ENCODE results near the gene SLC1A7.

SLC1A7 gene

DNA sequence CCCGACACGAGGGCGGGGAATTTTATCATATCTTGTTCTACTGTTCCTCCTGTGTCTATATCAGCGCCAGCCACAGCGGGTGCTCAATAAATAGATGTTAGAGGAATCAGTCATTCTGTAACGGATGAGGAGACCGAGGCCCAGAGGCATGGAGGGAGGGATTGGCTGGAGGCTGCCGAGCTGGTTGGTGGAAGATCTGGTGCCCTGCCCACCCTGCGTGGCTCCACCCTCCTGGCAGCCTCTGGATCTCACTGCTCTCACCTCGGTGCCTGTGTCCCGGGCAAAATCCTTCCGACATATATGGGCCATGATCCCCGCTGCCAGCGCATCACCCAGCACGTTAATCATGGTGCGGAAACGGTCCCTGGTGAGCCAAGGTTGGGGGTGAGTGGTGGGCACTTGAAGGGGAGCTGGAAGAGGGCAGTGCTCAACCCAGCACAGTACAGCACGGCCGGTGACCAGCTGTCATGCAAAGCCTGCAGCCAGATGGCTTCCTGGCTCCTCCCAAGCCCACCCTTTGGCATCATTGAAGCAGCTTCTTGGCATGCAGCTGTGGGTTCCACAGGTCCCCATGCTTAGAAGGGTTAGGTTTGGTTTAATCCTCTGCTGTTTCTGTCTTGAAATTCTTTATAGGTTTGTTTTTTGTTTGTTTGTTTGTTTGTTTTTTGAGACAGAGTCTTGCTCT lies 53.7 kb downstream of the SLC1A7 start:
- peak; percentile 48 for DNase-seq

DNA sequence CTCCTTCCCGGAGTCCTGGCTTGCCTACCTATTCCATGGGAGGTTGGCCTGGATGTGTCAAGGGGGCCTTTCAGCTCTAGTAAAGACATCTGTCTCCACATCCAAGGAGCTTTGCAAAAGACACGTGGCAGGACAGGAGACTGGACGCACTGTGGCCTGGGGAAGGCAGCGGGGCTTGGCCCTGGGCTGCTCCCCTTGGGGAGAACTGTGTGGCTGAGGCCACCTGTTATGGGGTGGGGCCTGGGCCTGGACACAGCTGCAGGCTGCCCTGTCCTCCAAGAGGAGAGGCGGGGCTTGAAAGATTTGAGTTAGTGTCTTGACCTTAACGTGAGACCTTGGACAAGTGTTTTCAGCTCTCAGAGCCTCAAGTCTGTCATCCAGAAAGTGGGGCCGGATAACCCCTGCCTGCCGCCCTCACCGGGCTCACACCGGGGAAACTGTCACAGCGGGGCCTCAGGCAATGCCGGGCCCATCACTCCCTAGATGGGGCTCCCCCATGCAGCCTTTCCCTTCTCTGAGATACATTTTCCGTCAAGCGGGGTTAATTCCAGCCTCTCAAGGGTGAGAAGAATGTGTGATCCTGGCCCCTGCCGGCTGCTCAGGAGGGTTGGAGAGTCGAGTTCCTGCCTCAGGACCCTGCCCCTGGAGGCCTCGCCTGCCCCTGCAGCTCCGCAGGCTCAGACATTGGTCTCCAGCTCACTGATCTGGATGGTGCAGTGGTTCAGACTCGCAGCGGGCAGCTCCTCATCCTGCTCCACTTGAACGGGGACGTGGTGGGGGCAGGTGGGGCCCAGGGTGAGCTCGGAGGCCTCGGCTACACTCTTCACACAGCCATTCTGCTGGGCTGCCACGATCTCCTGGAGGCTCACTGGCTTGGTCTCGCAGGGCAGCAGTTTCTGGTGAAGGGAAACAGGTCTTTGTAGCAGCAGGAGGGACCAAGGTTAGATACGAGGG lies 54.8 kb downstream of the SLC1A7 start:
- DNase-seq, result no peak

- DNase-seq, result no peak
Observed at GRCh38 chr1:53086491-53087070, 55.9 kb downstream of the SLC1A7 start.

DNA sequence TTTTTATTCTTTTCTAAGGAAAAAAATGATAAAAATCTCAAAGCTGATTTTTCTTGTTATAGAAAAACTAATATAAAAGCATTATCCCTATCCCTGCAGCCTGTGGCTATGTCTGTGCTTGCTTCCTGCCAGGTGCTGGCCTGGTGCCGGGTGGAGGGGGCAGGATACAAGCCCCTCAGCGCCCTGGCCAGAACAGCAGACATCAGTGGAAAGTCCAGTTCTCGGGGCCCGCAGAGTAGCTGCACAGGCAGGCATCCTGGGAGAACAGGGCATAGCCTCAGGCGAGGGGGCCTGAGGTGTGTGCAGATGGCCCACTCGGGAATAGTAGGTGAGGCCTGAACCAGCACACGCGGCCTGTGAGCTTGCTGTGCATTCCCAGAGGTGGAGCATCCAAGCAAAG lies 57.0 kb downstream of the SLC1A7 start:
- no peak for DNase-seq

- DNase-seq, result no peak
Observed at GRCh38 chr1:53084589-53084971, 57.9 kb downstream of the SLC1A7 start.

DNA sequence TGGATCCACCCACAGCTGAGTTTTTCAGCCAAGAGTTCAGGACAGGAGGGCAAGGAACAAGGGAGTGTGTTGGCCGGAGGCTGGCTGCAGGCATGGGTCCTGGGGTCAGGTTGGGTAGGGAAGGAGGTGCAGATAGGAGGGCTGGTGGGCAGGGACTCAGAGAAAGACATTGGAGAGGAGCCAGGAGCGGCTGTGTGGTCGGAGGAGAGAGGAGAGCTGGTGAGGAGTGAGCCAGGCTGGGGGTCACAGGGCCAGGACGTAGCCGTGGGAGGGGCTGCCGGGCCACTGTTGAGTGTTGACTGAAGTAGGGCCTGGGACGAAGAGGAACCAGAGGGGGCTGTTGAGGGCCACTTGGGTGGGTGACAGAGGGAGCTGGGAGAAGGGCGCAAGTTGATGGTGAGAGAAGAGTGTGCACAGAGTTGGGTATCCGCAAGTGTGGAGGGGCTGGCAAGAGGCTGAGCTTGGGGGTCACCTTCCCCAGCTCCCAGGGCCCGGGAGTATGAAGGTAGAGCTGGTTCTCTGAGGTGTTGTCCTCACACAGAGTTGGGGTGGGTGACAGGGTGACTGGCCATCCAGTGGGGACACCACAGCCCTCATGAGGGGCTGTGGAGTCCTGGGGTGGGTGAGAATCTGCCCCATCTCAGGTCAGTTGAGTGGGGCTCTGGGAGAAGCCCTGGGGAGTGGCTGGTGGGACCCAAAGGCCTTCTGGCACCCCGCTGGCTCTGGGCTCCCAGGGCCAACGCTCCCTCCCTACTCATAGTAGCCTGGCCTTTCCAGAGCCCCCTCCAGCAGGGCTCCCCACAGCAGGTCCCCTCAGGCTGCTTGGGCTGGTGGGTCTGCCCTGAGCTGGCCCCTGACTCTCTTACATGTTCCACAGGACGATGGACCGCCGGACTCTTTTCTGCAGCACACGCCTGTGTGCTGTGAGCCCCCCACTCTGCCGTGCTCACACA lies 58.5 kb downstream of the SLC1A7 start:
- DNase-seq, result no peak

DNA sequence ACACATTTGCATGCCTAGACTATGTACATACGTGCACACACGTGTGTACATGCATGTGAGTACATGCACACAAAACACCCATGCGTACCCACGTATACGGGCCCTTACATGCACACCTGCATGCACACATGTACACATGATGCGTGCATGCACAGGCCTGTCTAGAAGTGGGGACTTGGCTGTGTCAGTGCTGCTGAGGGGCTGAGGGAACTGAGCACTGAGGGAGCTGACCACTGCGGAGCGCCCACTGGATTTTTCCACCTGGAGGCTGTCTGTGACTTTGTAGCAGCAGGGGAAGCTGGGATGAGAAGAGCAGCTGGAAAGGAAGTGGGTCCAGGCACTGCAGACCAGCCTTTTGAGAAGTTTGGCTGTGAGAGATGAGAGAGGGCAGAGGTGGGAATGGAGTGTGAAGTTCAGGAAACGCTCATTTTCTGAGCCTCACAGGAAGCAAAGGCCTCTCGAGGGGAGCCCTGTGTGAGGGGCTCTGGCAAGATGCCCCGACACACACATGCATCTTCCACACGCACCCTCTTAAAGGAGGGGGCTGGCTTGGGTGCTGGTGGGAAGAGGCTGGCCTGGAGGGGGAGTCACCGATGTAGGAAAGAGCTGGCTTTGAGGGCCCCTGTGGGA lies 59.5 kb downstream of the SLC1A7 start:
- no peak for DNase-seq

DNA sequence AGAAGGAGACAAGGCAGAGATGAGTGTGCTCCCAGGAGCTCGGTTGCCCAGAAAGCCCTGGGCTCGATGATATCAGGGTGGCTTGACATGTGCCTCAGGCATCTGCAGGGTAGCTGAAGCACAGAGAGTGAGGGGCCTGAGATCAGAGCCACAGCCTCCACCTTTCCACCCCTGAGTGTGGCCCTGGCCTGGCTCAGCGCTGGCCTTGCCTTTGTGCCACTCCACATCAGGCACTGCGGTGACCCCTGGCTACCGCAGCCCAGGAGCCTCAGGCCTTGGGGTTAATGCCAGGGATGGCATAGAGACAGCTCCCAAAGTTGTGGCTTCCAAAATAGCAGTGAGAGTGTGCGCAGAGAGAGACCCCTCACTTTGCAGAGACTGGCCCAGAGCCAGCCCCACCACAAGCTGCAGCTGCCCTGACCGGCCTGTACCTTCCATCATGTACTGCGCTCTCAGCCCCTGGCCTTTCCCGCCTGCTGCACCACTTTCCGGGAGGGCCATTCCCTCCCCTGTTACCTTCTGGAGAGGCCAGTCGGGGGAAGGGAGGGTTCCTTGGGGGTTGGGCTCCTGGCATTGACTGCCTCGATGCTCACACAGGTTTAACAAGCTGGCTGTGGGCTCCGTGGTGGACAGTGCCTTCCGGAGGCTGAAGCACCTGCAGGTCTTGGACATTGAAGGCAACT lies 60.9 kb downstream of the SLC1A7 start:
- DNase-seq, result no peak

DNA sequence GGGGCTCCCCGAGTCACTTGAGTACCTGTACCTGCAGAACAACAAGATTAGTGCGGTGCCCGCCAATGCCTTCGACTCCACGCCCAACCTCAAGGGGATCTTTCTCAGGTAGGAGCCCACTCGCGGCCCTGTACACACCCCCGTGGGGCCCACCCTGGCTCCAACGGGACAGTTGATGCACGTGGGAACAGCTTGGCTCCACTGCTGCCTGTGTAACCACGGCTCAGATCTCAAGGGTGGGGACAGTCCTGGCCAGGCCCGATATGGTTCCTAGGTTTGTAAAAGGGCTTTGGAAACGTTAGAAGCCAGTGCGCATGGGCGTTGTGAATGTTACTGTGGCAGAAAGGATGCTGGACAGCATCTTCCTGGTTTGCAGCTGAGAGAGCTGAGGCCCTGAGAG lies 61.7 kb downstream of the SLC1A7 start:
- DNase-seq, result no peak

DNA sequence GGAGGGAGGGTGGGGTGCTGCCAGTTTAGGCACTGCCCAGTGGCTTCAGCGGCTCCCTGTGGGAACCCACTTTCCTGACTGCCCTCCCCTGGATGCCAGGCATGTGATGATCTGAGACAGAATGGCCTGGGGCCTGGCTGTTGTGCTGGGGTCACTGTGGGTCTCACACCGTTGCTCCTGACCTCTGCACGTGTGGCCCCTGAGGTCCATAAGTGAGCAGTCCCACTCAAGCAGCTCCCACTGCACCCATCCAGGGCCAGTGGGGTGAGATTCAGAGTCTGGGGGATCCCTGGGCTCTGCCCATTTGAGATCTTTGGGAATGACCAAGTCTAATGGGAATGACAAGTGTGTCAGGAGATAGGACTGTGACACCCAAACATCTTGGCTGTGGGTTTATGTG lies 62.4 kb downstream of the SLC1A7 start:
- DNase-seq, result peak; percentile 1

DNA sequence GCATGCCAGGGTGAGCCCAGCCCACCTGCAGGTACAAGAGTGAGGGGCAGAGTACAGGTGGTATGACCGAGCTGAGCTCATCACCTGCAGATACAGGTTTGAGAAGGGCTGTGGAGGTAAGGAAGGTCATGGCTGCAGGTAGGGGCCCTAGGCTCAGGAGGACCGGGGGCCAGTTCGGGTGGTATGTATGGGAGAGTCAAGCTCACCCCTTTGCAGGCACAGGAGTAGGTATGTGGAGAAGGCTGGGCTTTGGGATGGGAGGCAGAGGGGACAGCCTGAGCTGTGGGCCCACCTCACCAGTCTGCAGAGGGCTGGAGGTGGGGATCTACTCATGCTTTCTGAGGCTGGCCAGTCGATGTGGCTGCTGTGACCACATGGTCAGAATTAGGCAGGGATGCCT lies 63.2 kb downstream of the SLC1A7 start:
- no peak for DNase-seq

DNA sequence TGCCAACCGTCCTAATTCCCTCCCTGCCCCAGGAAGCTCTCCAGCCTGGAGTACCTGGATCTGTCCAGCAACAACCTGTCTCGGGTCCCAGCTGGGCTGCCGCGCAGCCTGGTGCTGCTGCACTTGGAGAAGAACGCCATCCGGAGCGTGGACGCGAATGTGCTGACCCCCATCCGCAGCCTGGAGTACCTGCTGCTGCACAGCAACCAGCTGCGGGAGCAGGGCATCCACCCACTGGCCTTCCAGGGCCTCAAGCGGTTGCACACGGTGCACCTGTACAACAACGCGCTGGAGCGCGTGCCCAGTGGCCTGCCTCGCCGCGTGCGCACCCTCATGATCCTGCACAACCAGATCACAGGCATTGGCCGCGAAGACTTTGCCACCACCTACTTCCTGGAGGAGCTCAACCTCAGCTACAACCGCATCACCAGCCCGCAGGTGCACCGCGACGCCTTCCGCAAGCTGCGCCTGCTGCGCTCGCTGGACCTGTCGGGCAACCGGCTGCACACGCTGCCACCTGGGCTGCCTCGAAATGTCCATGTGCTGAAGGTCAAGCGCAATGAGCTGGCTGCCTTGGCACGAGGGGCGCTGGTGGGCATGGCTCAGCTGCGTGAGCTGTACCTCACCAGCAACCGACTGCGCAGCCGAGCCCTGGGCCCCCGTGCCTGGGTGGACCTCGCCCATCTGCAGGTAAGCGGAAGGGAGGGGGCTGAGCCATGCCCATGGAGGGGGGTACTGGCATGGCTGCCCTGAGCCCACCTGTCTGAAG lies 63.9 kb downstream of the SLC1A7 start:
- DNase-seq, result peak; percentile 4

GRCh38 chr1:53077599-53077965 lies 64.9 kb downstream of the SLC1A7 start:
- no peak for DNase-seq

DNA sequence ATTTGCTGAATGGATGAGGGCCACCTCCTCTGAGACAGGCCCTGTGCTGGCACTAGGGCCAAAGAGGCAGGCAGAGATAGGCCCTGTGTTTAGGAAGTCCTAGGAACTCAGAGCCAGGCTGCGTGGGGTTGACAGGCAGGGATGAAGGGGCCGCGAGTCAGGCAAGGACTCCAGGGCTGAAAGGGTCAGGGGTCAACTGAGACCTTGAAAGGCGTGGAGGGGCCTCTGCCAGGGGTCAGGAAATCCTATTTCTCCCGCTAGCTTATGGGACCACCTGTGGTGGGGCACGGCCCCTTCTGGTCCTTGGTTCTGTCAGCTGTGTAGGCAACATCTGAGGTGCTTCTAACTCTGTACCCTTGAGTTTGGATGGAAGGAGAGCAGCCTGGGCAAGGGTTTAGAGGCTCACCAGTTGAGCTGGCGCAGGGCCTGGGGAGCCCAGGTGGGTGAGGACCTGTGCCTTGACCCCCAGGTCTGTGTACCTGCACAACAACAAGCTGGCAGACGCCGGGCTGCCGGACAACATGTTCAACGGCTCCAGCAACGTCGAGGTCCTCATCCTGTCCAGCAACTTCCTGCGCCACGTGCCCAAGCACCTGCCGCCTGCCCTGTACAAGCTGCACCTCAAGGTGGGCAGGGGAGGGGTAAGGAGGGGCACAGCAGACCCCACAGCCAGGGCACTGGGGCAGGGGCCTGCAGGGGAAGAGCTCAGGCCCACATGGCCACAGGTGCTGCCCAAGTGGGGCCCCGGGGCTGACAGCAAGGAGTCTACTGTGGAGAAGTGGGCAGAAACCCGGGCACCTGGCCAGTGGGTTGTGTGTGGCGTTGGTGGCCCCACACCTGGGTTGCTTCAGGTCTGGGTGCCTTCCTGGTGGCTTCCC lies 65.5 kb downstream of the SLC1A7 start:
- DNase-seq, result no peak

- DNase-seq, result no peak
Observed at GRCh38 chr1:53076165-53076564, 66.3 kb downstream of the SLC1A7 start.

- peak; percentile 21 for DNase-seq
Observed at GRCh38 chr1:53075761-53076163, 66.7 kb downstream of the SLC1A7 start.

DNA sequence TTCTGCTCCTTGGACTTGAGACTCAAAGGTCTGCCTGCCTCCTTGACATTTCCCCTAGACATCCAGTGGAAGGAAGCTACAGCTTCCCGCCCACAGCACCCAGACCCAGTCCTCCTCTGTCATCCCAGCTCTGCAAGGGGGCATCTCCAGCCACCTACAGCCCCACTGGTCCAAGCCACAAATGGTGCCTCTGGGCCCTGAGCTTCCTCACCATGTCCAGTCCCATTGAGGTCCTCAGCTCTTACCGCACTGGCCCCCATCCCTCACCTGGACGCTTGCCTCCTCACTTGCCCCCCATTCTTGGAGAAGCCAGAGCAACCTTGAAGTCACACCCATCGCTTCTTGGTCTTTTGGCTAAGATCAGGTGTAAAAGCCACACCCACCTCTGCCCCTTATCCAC lies 67.2 kb downstream of the SLC1A7 start:
- no peak for DNase-seq

DNA sequence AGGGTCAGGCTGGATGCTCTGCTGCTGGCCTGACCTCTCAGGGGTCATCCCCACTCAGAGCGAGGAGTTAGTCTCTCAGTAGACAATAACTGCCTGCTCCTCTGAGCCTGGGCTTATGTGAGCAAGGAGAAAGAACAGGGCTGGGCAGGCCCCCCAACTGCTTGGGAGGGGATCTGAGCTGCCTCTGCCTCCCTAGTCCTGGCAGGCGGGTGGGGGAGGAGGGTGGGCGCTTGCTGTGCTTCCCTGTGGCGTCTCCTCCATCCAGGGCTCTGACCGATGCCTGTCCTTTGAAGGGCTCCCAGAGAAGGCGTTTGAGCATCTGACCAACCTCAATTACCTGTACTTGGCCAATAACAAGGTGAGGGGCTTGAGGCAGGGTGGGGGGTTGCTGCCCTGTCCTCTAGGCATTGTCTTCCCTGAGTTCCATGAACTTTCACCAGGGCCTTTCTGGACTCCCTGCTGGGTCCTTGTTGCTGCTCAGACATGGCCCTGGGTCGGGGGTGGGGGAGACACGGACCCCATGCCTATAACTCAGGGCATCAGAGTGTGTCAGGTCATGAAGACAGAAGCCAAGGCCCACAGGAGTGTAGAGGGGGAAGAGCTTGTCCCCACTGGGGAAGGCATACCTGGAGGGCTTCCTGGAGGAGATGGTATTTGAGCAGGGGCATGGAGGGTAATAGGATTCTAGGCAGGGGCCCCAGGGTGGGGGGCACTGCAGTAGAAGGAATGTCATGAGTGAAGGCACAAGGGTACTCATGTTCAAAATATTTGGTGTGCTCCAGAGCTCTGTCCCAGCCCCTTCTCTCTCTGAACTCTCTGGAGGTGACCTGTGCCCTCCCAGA lies 67.9 kb downstream of the SLC1A7 start:
- DNase-seq, result no peak

DNA sequence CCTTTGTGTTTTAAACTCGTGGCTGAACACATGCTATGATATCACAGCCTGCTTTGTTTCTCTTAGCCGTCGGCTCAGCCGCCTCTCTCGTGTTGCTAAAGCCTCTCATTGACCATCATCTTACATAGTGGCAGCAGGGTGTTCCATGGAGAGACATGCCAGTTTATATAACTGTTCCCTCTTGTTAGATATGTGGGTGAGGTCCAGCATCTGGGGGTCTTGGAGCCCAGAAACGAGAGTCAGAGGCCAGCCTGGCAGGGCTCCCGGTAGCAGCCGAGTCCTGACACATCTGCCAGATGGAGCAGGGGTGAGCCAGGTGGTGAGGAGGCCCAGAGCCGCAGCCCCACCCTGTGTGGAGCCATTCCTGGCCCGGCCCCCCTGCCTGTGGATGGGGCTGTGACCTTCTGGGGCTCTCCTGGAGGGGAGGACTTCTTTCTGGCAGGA lies 68.5 kb downstream of the SLC1A7 start:
- peak; percentile 43 for DNase-seq
